Brain pericyte (primary cell): ENCODE data around the gene GHSR.

Source experiments
- DNase-seq: peaks from one replicate; pipeline ENCODE4 v3.0.0-alpha.2; 2012; ENCODE audit warnings: low read depth, low spot score

GHSR gene

GRCh38 chr3:172447611-172448579, at the start of gene GHSR:
TSS of gene GHSR (minus strand) at chr3:172448456. CDS start at chr3:172448413, 43 bp downstream.
- no peak for DNase-seq

DNA sequence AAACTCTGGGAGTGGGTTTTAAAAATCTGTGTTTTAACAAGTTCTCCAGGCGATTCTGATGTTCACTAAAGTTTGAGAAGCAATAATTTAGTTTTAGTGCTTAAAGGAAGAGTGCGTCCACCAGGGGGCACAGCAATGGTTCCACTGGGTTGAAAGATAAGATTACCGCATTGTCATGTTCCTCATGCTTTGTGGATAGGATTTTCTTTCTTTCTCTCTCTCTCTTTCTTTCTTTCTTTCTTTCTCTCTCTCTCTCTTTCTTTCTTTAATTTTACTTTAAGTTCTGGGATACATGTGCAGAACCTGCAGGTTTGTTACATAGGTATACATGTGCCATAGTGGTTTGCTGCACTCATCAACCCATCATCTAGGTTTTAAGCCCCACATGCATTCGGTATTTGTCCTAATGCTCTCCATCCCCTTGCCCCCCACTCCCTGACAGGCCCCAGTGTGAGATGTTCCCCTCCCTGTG, 42.0 kb upstream of the GHSR start:
- peak; percentile 10 for DNase-seq

DNA sequence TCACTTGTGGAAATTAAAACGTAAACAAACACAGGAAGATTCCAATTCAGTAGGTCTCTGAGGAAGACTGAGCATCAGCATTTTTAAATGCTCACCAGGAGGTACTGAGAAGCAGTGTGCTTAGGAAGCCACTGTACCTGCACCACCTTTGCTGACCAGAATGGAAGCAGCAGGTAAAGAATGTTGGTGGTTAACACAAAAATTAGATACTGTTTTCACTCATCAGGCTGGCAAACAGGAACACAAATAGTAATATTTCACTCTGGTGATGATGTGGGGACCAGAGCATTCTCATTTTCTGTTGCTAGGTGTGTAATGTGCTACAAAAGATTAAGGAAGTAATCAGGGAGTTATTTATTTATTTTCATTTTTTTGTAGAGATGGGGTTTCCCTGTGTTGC, 29.9 kb upstream of the GHSR start:
- no peak for DNase-seq

DNA sequence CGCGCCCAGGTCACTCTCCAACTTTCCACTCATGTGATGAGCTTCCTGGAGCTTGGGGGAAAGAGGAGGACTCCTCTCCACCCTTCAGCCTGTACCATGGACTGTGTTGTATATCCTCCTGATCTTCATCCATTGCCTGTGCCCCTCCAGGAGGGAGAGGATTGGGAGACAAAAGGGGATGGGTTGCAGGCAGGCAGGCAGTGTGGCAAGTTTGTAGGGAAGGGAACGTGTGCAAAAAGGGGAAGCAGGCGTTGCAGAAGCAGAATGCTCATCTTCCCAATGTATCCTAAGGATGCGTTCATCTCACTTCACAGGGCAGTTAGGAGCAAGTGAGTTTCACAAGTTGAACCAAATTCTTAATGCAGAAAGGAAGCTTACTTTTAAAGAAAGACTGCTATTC, 28.1 kb upstream of the GHSR start:
- DNase-seq = no peak

DNA sequence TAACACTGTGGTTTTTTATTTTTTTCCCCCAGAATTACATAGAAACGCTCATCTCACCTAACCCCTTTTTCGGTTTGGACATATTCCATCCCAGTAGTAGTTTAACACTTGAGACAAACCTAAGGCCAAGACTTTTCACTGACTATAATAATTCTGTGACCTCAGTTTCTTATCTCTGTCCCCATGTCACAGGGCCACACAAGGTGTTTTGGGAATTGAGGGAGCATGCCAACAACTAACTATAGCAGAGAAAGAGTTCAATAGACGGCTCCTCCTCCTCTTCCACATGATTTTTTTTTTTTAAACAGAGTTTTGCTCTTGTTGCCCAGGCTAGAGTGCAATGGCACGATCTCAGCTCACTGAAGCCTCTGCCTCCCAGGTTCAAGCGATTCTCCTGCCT, 27.4 kb upstream of the GHSR start:
- DNase-seq = no peak

- DNase-seq = no peak
These were observed 23.6 kb upstream of the GHSR start for GRCh38 chr3:172471903-172472302.

GRCh38 chr3:172470588-172470987, 22.3 kb upstream of the GHSR start:
- DNase-seq = no peak

- no peak for DNase-seq
These were observed 19.0 kb upstream of the GHSR start for GRCh38 chr3:172467170-172467824.

DNA sequence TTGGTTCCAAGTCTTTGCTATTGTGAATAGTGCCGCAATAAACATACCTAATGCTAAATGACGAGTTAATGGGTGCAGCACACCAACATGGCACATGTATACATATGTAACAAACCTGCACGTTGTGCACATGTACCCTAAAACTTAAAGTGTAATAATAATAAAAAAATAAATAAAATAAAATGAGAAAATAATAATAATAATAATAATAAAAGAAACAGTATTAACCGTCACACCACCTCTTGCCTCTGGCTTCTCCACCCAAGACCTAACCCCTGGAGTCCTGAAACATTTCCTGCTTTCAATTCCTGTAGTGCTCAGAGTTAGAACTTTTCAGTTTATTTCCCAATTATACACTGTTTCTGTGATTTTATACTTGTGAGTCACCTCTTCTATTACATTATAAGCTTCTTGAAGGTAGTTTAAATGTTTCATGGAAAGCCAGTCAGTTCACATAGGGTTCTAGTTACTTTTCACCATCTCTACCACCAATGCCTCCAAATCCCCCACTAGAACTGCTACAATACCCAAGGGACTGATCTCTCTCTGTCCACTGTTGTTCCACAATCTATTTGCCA, 18.4 kb upstream of the GHSR start:
- DNase-seq = no peak

GRCh38 chr3:172465281-172465680, 17.0 kb upstream of the GHSR start:
- no peak for DNase-seq

DNA sequence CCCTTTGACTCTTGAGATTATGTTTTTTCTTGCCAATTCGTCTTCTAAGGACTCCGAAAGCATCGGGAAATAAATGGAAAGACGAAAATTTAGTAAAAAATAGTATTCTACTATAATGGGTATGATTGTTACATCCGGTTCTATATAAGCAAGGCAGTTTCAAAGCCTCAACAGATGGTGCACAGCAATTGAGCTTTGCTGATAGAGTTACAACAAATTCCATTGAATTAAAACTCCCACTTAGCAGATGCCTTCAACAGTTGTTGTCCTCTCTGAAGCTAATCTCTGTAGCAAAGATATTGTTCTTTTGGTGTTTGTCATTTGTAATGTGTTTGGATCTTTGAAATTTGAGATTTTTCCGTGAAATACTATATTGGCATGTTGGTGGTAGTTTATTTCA, 16.1 kb upstream of the GHSR start:
- DNase-seq = no peak

DNA sequence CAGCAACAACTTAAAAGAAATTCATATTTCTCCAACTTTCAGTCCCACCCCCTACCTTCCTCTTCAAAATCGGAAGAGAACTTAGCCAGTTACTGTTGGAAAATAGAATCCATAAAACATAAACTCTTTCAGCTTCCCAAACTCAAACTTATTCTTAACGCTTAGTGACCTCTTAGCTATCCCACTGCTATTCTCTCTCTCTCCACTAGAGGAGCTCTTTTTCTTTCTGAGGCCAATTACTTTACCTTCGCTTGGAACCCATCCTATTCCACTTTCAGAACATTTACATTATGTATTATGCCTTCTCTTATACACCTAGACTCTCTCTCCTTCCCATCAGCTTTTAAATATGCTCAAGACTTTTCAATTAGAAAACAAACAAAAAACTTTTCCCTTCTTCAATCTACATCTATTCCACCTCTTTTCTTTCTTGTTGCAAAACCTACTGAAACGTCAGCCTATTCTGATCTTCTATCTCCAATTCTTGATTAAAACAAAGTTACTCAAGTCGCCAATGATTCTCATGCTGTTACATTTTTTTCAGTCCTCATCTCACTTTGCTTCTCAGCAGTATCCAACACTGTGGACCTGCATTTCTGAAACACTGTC, 13.4 kb upstream of the GHSR start:
- no peak for DNase-seq

- DNase-seq = no peak
These were observed 8.1 kb upstream of the GHSR start for GRCh38 chr3:172456404-172456803.

GRCh38 chr3:172454180-172454579, 5.9 kb upstream of the GHSR start:
- DNase-seq = no peak

GRCh38 chr3:172449466-172450149, 1.4 kb upstream of the GHSR start:
- no peak for DNase-seq

DNA sequence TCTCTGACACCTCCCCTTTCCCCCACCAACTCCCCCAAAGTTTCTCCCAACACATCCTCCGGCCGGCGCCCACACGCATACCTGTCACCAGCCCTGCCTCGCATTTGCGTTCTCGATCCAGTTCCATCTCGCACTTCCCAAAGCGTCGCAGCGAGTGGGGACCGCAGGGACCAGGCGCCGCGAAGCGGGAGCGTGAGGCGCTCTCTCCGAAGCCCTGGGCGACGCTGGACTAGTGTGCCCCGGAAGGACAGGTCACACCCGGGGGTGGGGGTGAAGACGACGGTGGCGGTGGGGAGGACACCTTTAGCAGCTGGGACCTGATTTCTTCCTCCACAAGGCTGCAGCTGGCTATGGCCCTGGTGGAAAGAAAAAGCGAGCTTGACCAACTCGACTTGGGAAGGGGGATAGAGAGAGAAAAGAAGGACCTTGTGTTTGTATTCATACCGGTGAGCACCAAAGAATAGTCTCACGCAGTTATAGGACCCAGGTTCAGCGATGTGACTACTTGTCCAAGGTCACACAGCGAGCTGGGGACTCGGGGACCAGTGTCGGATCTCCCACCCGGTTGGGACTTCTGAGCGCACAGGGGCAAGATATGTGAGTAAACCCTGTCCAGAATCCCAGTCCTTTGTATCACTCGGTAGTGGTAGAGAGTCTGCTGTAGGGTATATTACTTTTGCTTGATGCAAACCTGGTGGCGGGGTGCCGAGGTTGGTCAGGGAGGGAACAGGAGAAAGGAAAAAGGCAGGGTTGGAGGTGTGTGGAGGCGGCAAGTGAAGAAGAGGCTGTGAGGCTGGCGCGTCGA, 607 bp upstream of the GHSR start:
- no peak for DNase-seq

DNA sequence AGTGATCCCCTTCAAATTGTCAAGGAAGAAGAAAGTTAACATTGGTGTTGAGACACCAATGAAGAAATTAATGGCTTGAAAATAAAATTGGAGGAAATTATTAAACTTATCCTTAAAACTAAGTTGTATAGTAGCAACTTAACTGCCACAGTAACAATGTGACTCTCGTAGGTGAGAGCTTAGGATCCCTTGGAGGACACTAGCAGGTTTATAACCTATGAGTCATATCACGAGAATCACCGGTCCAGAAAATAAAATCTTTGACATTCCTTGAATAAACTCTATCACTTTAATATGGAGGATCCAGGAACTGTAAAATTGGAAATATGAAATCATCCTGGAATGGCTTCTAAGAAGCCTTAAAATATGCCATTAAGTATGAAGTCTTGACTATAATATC, 2.1 kb downstream of the GHSR start:
- DNase-seq = no peak

GRCh38 chr3:172444821-172445220, 3.4 kb downstream of the GHSR start:
- DNase-seq = no peak

DNA sequence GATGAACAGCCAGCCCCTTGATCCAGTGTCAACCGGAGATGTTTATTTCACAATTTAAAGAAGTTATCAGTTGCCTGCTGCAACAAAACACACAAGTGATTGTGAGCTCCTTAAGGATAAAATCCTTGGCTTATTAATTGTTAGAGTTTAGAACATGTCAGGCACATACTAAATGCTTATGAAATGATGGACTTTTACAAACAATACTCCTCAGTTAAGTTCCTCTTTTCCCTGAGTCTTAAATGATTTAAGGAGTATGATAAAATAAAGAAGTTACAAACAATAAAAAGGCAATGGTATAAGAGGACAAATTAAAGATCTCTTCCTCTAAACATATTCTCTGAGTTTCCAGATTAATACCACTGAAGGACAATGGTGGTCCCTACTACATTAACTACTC, 5.7 kb downstream of the GHSR start:
- no peak for DNase-seq

- DNase-seq = no peak
These were observed 6.7 kb downstream of the GHSR start for GRCh38 chr3:172441581-172441980.

DNA sequence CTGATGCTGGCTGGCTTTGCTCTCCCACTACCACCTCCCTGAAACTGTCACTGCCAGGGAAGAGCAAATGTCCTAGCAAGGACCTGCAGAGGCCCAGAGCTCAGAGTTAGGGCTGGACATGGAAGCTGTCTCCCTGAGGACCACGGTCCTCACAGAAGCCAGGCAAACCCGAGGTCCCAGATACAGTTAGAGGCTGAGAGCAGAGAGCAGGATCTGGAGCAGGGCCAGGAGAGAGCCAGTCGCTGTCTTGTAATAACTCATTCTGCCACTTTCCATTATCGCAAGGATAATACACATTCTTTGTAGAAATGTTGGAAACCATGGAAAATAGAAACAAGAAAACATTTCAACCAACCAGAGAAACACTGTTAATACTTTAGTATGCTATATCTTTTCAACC, 10.1 kb downstream of the GHSR start:
- no peak for DNase-seq
